ENCODE measurements around the gene HEMGN. TPM values are rescaled to one million over a fixed set of nuclear protein-coding genes. Genes with fewer than 3 reads are reported as not detected.

Gene HEMGN
- total and polyA plus RNA-seq, 2 of the 8 experiments (the other 6 are each of a cell fraction or from before 2014, with no cell fraction given), result not detected

DNA sequence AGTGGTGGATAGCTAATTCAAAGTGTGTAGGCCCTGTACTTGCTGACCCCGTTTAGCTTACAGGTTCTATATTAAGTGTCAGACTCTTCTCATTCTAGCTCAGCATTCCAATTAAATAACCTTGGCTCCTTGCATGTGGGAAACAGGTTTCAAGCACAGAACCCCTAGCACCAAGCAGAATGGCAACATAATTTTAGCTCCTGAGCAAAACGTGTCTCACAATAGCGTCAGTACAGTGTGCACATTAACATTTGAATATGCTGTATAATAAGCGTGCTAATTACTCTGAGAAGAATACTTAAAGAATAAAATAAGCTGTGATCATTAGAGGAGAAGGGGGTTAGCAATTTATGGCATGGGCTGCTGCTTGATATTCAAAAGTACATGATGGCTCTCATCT is 24.2 kb upstream of the HEMGN start (continued):
- TF ChIP-seq, protein P1, sequence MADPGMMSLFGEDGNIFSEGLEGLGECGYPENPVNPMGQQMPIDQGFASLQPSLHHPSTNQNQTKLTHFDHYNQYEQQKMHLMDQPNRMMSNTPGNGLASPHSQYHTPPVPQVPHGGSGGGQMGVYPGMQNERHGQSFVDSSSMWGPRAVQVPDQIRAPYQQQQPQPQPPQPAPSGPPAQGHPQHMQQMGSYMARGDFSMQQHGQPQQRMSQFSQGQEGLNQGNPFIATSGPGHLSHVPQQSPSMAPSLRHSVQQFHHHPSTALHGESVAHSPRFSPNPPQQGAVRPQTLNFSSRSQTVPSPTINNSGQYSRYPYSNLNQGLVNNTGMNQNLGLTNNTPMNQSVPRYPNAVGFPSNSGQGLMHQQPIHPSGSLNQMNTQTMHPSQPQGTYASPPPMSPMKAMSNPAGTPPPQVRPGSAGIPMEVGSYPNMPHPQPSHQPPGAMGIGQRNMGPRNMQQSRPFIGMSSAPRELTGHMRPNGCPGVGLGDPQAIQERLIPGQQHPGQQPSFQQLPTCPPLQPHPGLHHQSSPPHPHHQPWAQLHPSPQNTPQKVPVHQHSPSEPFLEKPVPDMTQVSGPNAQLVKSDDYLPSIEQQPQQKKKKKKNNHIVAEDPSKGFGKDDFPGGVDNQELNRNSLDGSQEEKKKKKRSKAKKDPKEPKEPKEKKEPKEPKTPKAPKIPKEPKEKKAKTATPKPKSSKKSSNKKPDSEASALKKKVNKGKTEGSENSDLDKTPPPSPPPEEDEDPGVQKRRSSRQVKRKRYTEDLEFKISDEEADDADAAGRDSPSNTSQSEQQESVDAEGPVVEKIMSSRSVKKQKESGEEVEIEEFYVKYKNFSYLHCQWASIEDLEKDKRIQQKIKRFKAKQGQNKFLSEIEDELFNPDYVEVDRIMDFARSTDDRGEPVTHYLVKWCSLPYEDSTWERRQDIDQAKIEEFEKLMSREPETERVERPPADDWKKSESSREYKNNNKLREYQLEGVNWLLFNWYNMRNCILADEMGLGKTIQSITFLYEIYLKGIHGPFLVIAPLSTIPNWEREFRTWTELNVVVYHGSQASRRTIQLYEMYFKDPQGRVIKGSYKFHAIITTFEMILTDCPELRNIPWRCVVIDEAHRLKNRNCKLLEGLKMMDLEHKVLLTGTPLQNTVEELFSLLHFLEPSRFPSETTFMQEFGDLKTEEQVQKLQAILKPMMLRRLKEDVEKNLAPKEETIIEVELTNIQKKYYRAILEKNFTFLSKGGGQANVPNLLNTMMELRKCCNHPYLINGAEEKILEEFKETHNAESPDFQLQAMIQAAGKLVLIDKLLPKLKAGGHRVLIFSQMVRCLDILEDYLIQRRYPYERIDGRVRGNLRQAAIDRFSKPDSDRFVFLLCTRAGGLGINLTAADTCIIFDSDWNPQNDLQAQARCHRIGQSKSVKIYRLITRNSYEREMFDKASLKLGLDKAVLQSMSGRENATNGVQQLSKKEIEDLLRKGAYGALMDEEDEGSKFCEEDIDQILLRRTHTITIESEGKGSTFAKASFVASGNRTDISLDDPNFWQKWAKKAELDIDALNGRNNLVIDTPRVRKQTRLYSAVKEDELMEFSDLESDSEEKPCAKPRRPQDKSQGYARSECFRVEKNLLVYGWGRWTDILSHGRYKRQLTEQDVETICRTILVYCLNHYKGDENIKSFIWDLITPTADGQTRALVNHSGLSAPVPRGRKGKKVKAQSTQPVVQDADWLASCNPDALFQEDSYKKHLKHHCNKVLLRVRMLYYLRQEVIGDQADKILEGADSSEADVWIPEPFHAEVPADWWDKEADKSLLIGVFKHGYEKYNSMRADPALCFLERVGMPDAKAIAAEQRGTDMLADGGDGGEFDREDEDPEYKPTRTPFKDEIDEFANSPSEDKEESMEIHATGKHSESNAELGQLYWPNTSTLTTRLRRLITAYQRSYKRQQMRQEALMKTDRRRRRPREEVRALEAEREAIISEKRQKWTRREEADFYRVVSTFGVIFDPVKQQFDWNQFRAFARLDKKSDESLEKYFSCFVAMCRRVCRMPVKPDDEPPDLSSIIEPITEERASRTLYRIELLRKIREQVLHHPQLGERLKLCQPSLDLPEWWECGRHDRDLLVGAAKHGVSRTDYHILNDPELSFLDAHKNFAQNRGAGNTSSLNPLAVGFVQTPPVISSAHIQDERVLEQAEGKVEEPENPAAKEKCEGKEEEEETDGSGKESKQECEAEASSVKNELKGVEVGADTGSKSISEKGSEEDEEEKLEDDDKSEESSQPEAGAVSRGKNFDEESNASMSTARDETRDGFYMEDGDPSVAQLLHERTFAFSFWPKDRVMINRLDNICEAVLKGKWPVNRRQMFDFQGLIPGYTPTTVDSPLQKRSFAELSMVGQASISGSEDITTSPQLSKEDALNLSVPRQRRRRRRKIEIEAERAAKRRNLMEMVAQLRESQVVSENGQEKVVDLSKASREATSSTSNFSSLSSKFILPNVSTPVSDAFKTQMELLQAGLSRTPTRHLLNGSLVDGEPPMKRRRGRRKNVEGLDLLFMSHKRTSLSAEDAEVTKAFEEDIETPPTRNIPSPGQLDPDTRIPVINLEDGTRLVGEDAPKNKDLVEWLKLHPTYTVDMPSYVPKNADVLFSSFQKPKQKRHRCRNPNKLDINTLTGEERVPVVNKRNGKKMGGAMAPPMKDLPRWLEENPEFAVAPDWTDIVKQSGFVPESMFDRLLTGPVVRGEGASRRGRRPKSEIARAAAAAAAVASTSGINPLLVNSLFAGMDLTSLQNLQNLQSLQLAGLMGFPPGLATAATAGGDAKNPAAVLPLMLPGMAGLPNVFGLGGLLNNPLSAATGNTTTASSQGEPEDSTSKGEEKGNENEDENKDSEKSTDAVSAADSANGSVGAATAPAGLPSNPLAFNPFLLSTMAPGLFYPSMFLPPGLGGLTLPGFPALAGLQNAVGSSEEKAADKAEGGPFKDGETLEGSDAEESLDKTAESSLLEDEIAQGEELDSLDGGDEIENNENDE (IDR thresholded peaks at IDR 0.05; ENCODE audit: insufficient replicate concordance, low read length), result no peak
